B cell (primary cell): Measurements from ENCODE around the gene TKTL1. TPM values are rescaled to one million over a fixed set of nuclear protein-coding genes. Genes with fewer than 3 reads are reported as not detected.

Source experiments
- ATAC-seq: fragments of 200-7000 bp; cut with Tn5 transposase; one replicate; pipeline ENCODE4 v1.10.0; 2021; ENCODE audit warnings: low read depth, mild to moderate bottlenecking, moderate number of reproducible peaks, moderate library complexity
- CTCF ChIA-PET: fragments of 350-600 bp; sonication (Branson Sonifier 250); formaldehyde crosslinking; loops from one replicate; lab custom pipeline; 2021; ENCODE audit warnings: antibody characterized with exemption, inconsistent platforms; lab: Charles Lee
- POLR2A ChIA-PET: fragments of 350-600 bp; sonication (Branson Sonifier 250); formaldehyde crosslinking; loops from one replicate; lab custom pipeline; 2021; ENCODE audit warnings: antibody characterized with exemption; lab: Charles Lee
- DNase-seq: peaks from one replicate; pipeline ENCODE4 v3.0.0; 2013
- H2AFZ ChIP-seq: 2 replicates; pipeline ENCODE4 v1.6.1; 2012; ENCODE audit warnings: mild to moderate bottlenecking, low read depth, low read length; ENCODE audit not compliant: insufficient read depth, poor library complexity, severe bottlenecking
- H3K27ac ChIP-seq, 2 donors: 1 replicate in 1 of 2; 2 replicates in 1 of 2; pipeline ENCODE4 v1.5.1; 2012 to 2013; ENCODE audit warnings: low read length in 2 of 2, mild to moderate bottlenecking in 2 of 2, moderate library complexity in 1 of 2
- H3K27me3 ChIP-seq, 4 experiments: fragments of 200-600 bp in 1 of 4; sonication (generic) in 1 of 4; replicated peaks in 1 of 4; 1 replicate in 2 of 4; 2 replicates in 2 of 4; pipeline versions ENCODE4 v1.6.1 to v1.7.0; 2013 to 2016; ENCODE audit warnings: low read length in 3 of 4, mild to moderate bottlenecking in 2 of 4, mixed read lengths in 1 of 4, moderate library complexity in 1 of 4; ENCODE audit not compliant: insufficient read depth in 4 of 4, control insufficient read depth in 3 of 4; ENCODE audit errors: control extremely low read depth in 1 of 4
- H3K36me3 ChIP-seq, 2 experiments: replicated peaks in 1 of 2; 1 replicate in 1 of 2; 2 replicates in 1 of 2; pipeline versions ENCODE4 v1.6.1 to v1.7.1; 2013; ENCODE audit warnings: low read length in 1 of 2; ENCODE audit not compliant: insufficient read depth in 2 of 2, control insufficient read depth in 1 of 2; ENCODE audit errors: control extremely low read depth in 1 of 2, extremely low read depth in 1 of 2
- H3K4me1 ChIP-seq, 2 donors: fragments of 200-600 bp in 1 of 2; sonication (generic) in 1 of 2; 1 replicate in 1 of 2; 2 replicates in 1 of 2; pipeline versions ENCODE4 v1.5.1 to v1.6.1; 2013 to 2017; ENCODE audit warnings: low read length in 2 of 2; ENCODE audit not compliant: control insufficient read depth in 2 of 2, insufficient read depth in 2 of 2
- H3K4me2 ChIP-seq: replicated peaks from 2 replicates; pipeline ENCODE3; 2012; ENCODE audit warnings: mild to moderate bottlenecking, low read depth, low read length; ENCODE audit not compliant: poor library complexity, severe bottlenecking
- H3K4me3 ChIP-seq, 5 experiments: fragments of 200-600 bp in 1 of 5; sonication (generic) in 1 of 5; 1 replicate in 3 of 5; 2 replicates in 2 of 5; pipeline versions ENCODE4 v1.5.1 to v1.7.0; 2011 to 2016; ENCODE audit warnings: low read length in 4 of 5, mild to moderate bottlenecking in 4 of 5, low read depth in 2 of 5, control low read depth in 1 of 5, moderate library complexity in 1 of 5; ENCODE audit not compliant: insufficient read depth in 1 of 5; ENCODE audit errors: control extremely low read depth in 1 of 5, extremely low read depth in 1 of 5
- H3K79me2 ChIP-seq: fragments of 200-600 bp; sonication (generic); one replicate; pipeline ENCODE4 v1.6.0; 2016; ENCODE audit warnings: low read length; ENCODE audit not compliant: control insufficient read depth, insufficient read depth
- H3K9ac ChIP-seq: fragments of 200-600 bp; sonication (generic); 2 replicates; pipeline ENCODE4 v1.6.1; 2017; ENCODE audit warnings: mild to moderate bottlenecking, low read length, moderate library complexity
- H3K9me3 ChIP-seq, 3 donors: one replicate each; pipeline versions ENCODE4 v1.6.1 to v1.7.1; 2013; ENCODE audit warnings: low read length in 2 of 3; ENCODE audit not compliant: control insufficient read depth in 2 of 3, insufficient read depth in 1 of 3; ENCODE audit errors: control extremely low read depth in 1 of 3
- H4K20me1 ChIP-seq: 2 replicates; pipeline ENCODE4 v1.6.0; 2012; ENCODE audit warnings: mild to moderate bottlenecking, low read length; ENCODE audit not compliant: insufficient read depth, control insufficient read depth, poor library complexity, severe bottlenecking
- H3K27ac Mint-ChIP-seq: one replicate; pipeline ENCODE4 v1.8.0; 2021; ENCODE audit warnings: mixed read lengths
- H3K27me3 Mint-ChIP-seq: one replicate; pipeline ENCODE4 v1.8.0; 2021; ENCODE audit warnings: mixed read lengths
- H3K4me1 Mint-ChIP-seq: one replicate; pipeline ENCODE4 v1.8.0; 2021; ENCODE audit warnings: mixed read lengths
- H3K4me3 Mint-ChIP-seq: one replicate; pipeline ENCODE4 v1.8.0; 2021; ENCODE audit warnings: mixed read lengths
- H3K9me3 Mint-ChIP-seq: one replicate; pipeline ENCODE4 v1.8.0; 2022; ENCODE audit warnings: mixed read lengths; ENCODE audit not compliant: insufficient read depth
- EZH2 ChIP-seq: IDR thresholded peaks from 2 replicates; pipeline ENCODE4 v1.6.1; 2012; ENCODE audit warnings: borderline replicate concordance, low read depth, mild to moderate bottlenecking, moderate library complexity, low read length; ENCODE audit not compliant: insufficient read depth, poor library complexity, severe bottlenecking
- WGBS: methylation state at CpG from one replicate; pipeline ENCODE4 v1.1.5; 2013; ENCODE audit warnings: missing lambda C conversion rate; ENCODE audit not compliant: insufficient coverage; 5-methylcytosine and 5-hydroxymethylcytosine counted together
- intact Hi-C: fragments of 100-400 bp; cut with micrococcal nuclease; formaldehyde crosslinking; loops from one replicate; pipeline ENCODE4 v1.10.0; 2022
- polyA plus RNA-seq: library from polyadenylated mRNA; depleted of rRNA; stranded (reverse); fragments of >200 nt; gene quantifications from 2 replicates; pipeline ENCODE4 v1.2.3, GENCODE V29; 2012
- total RNA-seq, 2 donors: library from RNA; stranded (reverse); fragments of 120-200 nt in 1 of 2; gene quantifications; 1 replicate in 1 of 2; 2 replicates in 1 of 2; pipeline versions ENCODE4 v1.2.3 to v1.2.4, GENCODE V29; 2013 to 2022
- TF ChIP-seq, protein P1 (sequence below): fragments of 200-600 bp; IDR thresholded peaks from one replicate; pipeline ENCODE4 v1.8.0; 2022; ENCODE audit warnings: antibody characterized with exemption, mild to moderate bottlenecking

Gene TKTL1
- total and polyA plus RNA-seq, 2 donors (not counting 1 experiment from before 2014, with no cell fraction given) = 0.18 to 0.96 TPM

DNA sequence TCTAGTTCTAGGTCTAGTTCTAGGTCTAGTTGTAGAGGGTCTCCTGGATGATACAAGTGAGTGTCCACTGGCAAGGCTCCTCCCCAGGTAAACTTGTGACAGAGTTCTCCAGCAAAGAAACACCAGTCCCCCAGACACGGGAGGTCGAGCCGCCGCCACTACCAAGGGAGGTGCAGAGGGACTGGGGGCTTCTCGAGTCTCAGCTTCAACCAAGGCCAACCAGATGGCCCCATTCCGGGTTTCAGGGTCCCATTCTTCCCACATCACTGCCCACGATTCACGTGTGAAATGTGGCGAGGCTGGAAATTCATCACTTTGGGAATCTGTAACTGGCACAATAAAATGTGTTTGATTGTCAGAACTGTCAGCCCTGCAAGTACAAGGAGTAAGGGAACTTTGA, 37.5 kb downstream of the TKTL1 start:
- Histone ChIP-seq H2AFZ (no peak overlapping the region), H3K36me3 (no peaks in the 10 kb centered on the region), H3K9ac (no peak overlapping the region), H3K27ac (no peak overlapping the region), H4K20me1 (no peaks in the 10 kb centered on the region), H3K4me1 (peaks cover 27 to 31% of the 10 kb centered on the region in 2 donors), H3K9me3 (no peaks in the 10 kb centered on the region), H3K4me3 (no peak overlapping the region), H3K79me2 (no peaks in the 10 kb centered on the region), H3K4me2 (peak overlapping the region; percentile 45), H3K27me3 (no peaks in the 10 kb centered on the region)
- no peaks in the 10 kb centered on the region for H3K9me3 Mint-ChIP-seq
- ChIA-PET CTCF (interaction anchor here (1.5 kb wide), 1 partner anchor 15 kb away, joined by 4 read pairs; no protein-coding TSS in a partner anchor), POLR2A (interaction anchor here (1.1 to 1.4 kb wide), 2 partner anchors 35 to 76 kb away, joined by 3 read pairs; partner anchors contain the start of gene DNASE1L1)
- intact Hi-C loops = no loop called here
- TF ChIP-seq EZH2 = no peak
- TF ChIP-seq, protein P1, sequence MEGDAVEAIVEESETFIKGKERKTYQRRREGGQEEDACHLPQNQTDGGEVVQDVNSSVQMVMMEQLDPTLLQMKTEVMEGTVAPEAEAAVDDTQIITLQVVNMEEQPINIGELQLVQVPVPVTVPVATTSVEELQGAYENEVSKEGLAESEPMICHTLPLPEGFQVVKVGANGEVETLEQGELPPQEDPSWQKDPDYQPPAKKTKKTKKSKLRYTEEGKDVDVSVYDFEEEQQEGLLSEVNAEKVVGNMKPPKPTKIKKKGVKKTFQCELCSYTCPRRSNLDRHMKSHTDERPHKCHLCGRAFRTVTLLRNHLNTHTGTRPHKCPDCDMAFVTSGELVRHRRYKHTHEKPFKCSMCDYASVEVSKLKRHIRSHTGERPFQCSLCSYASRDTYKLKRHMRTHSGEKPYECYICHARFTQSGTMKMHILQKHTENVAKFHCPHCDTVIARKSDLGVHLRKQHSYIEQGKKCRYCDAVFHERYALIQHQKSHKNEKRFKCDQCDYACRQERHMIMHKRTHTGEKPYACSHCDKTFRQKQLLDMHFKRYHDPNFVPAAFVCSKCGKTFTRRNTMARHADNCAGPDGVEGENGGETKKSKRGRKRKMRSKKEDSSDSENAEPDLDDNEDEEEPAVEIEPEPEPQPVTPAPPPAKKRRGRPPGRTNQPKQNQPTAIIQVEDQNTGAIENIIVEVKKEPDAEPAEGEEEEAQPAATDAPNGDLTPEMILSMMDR = no peak
- H3K4me3 Mint-ChIP-seq = no peak overlapping the region
- ATAC-seq = no peak
- no peak for DNase-seq
- peak overlapping the region; percentile 94 for H3K27ac Mint-ChIP-seq
- peaks cover 30% of the 10 kb centered on the region for H3K4me1 Mint-ChIP-seq
- 80% methylated on average over 1 of the region's 9 CpGs for WGBS
- H3K27me3 Mint-ChIP-seq = no peaks in the 10 kb centered on the region

DNA sequence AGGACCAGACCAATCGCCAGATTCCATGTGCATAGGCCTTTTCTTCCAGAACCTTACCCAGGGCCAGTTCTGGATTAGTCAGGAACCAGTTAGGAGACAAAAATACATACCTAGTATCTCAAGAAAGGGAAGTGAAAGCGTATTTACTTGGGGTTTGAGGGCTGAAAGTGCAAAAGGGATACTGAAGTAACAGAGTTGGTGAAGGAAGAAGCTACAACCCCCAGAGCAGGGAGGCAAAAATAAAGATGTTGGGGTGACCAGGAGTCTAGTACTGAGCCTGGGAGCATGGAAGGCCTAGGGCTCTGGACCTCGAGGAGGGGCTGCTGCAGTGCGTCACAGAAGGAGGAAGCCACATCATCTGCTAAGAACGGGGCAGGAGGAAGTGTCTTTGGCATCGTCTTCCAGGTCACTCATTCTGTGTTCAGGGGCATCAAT, 38.3 kb downstream of the TKTL1 start:
- ATAC-seq = peak; percentile 81
- TF ChIP-seq, protein P1 = no peak
- TF ChIP-seq EZH2 = no peak
- no peaks in the 10 kb centered on the region for H4K20me1 ChIP-seq
- peak overlapping the region in 1 of 5 experiments; percentile 2 for H3K4me3 ChIP-seq
- peak overlapping the region; percentile 38 to 57 for H3K27ac ChIP-seq
- Mint-ChIP-seq H3K4me1 (peaks cover 27% of the 10 kb centered on the region), H3K27me3 (no peaks in the 10 kb centered on the region), H3K27ac (peak overlapping the region; percentile 94), H3K4me3 (peak overlapping the region; percentile 71), H3K9me3 (no peaks in the 10 kb centered on the region)
- intact Hi-C loops = no loop called here
- DNase-seq = peak; percentile 72
- H3K27me3 ChIP-seq = no peaks in the 10 kb centered on the region
- POLR2A ChIA-PET = interaction anchor here (0.7 to 1.4 kb wide), 3 partner anchors 35 to 75 kb away, joined by 3 read pairs; partner anchors contain the start of gene DNASE1L1
- peak overlapping the region; percentile 45 for H3K4me2 ChIP-seq
- CTCF ChIA-PET = interaction anchor here (1.0 to 1.5 kb wide), 4 partner anchors 16 to 208 kb away, joined by 3 to 4 read pairs (median 3); no protein-coding TSS in a partner anchor
- H3K4me1 ChIP-seq = peaks cover 27 to 31% of the 10 kb centered on the region in 2 donors
- H3K9ac ChIP-seq = no peak overlapping the region
- peak overlapping the region; percentile 3 for H2AFZ ChIP-seq
- H3K79me2 ChIP-seq = no peaks in the 10 kb centered on the region
- WGBS = 0% methylated on average over 2 of the region's 6 CpGs
- H3K9me3 ChIP-seq = no peaks in the 10 kb centered on the region
- H3K36me3 ChIP-seq = no peaks in the 10 kb centered on the region
